GM12872 (cell line): ENCODE measurements around the gene CTSA.

ENCODE experiments used
- CTCF ChIP-seq: IDR thresholded peaks from 3 replicates; pipeline ENCODE4 v1.5.1; 2011; ENCODE audit warnings: low read depth, mild to moderate bottlenecking, low read length, moderate library complexity; ENCODE audit not compliant: insufficient read depth

Gene CTSA

GRCh38 chr20:45944151-45944964, 53.2 kb downstream of the CTSA start:
- TF ChIP-seq CTCF, result no peak

- TF ChIP-seq CTCF, result no peak
Measured at GRCh38 chr20:45944965-45945677, 54.0 kb downstream of the CTSA start.

- TF ChIP-seq CTCF, result no peak
Measured at GRCh38 chr20:45945678-45946148, 54.6 kb downstream of the CTSA start.

GRCh38 chr20:45946149-45946970, 55.2 kb downstream of the CTSA start:
- no peak for TF ChIP-seq CTCF

- TF ChIP-seq CTCF, result no peak
Measured at GRCh38 chr20:45947110-45947866, 56.2 kb downstream of the CTSA start.

GRCh38 chr20:45948261-45948733, 57.2 kb downstream of the CTSA start:
- TF ChIP-seq CTCF, result no peak
